ENCODE results near the gene CHML.

DNA sequence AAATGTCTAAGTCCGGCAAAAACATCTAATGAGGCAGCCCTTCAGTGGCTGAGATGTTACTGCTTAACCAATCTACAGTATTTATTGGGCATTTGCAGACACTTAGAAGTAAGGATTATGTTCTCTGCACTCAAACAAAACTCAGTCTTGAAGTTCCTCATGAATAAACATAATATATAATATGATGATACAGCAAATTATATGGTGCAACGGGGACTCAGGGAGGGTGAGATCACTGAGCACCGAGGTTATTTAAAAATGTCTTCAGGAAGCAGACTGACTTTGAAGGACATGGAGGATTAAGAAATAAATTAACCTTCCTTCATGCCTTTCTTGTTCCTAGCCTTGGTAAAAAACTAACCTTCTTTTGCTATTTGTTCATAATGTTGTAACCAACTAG, 39.8 kb upstream of the CHML start:
- TF ChIP-seq RXRA (IDR thresholded peaks at IDR 0.05; ENCODE audit: insufficient read depth, low read depth, low read length), result no peak
- no peak for TF ChIP-seq TBP (IDR thresholded peaks at IDR 0.05; ENCODE audit: low read depth, low read length)
- no peak for TF ChIP-seq MAX (IDR thresholded peaks at IDR 0.05)
- no peak for TF ChIP-seq CTCF (IDR thresholded peaks at IDR 0.05; ENCODE audit: control extremely low read depth in 1 of 3, insufficient read depth in 1 of 3, low read depth in 1 of 3, low read length in 3 of 3)
- TF ChIP-seq HDAC2 (IDR thresholded peaks at IDR 0.05; ENCODE audit: borderline replicate concordance in 1 of 2, low read depth in 2 of 2, low read length in 2 of 2), result no peak
- TF ChIP-seq, protein P1, sequence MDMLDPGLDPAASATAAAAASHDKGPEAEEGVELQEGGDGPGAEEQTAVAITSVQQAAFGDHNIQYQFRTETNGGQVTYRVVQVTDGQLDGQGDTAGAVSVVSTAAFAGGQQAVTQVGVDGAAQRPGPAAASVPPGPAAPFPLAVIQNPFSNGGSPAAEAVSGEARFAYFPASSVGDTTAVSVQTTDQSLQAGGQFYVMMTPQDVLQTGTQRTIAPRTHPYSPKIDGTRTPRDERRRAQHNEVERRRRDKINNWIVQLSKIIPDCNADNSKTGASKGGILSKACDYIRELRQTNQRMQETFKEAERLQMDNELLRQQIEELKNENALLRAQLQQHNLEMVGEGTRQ (IDR thresholded peaks at IDR 0.05; ENCODE audit: low read length), result no peak
- no peak for TF ChIP-seq CHD2 (IDR thresholded peaks at IDR 0.05; ENCODE audit: low read length)
- no peak for TF ChIP-seq RNF2 (IDR thresholded peaks at IDR 0.05; ENCODE audit: borderline replicate concordance, low read depth, low read length, missing control alignments, poor library complexity, severe bottlenecking)
- TF ChIP-seq SP2 (IDR thresholded peaks at IDR 0.05; ENCODE audit: low read length), result no peak

Measured in H1 (cell line).